ENCODE data around the gene CSGALNACT2. TPM values are rescaled to one million over a fixed set of nuclear protein-coding genes. Genes with fewer than 3 reads are reported as not detected.

Gene CSGALNACT2
- total and polyA plus RNA-seq, 9 of the 15 experiments (the other 6 are each of a cell fraction or from before 2014, with no cell fraction given): 1.4 to 7.3 (median 3.5) TPM

DNA sequence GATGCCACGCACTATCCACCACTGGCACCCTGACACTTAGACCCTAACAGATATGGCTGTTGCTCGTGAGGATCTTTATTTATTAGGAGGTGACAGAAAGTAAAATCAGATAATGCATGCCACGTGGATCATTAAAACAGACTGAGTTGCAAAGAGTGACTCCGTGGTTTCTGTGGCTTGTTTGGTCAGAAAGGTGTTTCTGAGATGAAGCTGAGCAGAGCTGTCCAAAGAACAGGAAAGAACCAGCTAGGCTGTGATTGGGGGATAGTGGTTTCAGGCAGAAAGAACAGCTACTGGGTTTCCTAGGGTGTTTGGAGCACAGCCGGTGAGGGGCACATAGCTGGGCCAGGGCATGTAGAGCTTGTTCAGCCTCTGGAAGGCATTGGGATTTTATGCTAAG lies 34.4 kb downstream of the CSGALNACT2 start:
- Histone ChIP-seq H3K27me3 (ENCODE audit: control insufficient read depth in 2 of 2, insufficient read depth in 2 of 2, low read length in 2 of 2) (no peaks in the 10 kb centered on the region), H3K4me2 (ENCODE audit: insufficient read depth, low read length) (no peak overlapping the region), H4K20me1 (replicated peaks; ENCODE audit: control insufficient read depth, insufficient read depth, low read length) (no peaks in the 10 kb centered on the region), H3K79me2 (ENCODE audit: control insufficient read depth, insufficient read depth, low read length) (no peaks in the 10 kb centered on the region), H3K4me1 (replicated peaks in 1 of 2; ENCODE audit: control insufficient read depth in 2 of 2, insufficient read depth in 2 of 2, low read length in 2 of 2) (peaks cover 0 to 9% of the 10 kb centered on the region in 2 experiments; a peak in 3 of 5 replicates), H3K9ac (ENCODE audit: insufficient read depth in 1 of 2, low read depth in 2 of 2, low read length in 2 of 2) (no peak overlapping the region), H3K27ac (ENCODE audit: extremely low read depth, low read depth, low read length) (no peak overlapping the region), H3K9me1 (ENCODE audit: control insufficient read depth, insufficient read depth, low read length) (no peaks in the 10 kb centered on the region), H3K4me3 (no peak overlapping the region), H2AFZ (ENCODE audit: low read depth, low read length) (no peak overlapping the region), H3K36me3 (ENCODE audit: control insufficient read depth, insufficient read depth, low read length) (no peaks in the 10 kb centered on the region; the same call in 2 of the 3 replicates), H3K9me3 (replicated peaks; ENCODE audit: control insufficient read depth, insufficient read depth, low read depth, low read length) (no peaks in the 10 kb centered on the region)
- intact Hi-C loops (cut with micrococcal nuclease): no loop called here
- ChIA-PET POLR2A (interaction anchor here (0.8 kb wide), 1 partner anchor 18 kb away, joined by 3 read pairs; no protein-coding TSS in a partner anchor), CTCF (ENCODE audit: low intra/inter-chr PET ratio) (no interaction called here)
- no peak for TF ChIP-seq PML (IDR thresholded peaks at IDR 0.05; ENCODE audit: low read length)
- TF ChIP-seq, protein P1, sequence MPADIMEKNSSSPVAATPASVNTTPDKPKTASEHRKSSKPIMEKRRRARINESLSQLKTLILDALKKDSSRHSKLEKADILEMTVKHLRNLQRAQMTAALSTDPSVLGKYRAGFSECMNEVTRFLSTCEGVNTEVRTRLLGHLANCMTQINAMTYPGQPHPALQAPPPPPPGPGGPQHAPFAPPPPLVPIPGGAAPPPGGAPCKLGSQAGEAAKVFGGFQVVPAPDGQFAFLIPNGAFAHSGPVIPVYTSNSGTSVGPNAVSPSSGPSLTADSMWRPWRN (IDR thresholded peaks at IDR 0.05; ENCODE audit: low read depth): peak; percentile 61; the same call in 1 of the 2 replicates
- no TSS peak for BruUV-seq (replicated peaks)
- no peak for DNase-seq (ENCODE audit: extremely low read depth in 1 of 4, low spot score in 3 of 4)
- no peak for FAIRE-seq
- WGBS (ENCODE audit: insufficient coverage, low coverage, missing lambda C conversion rate): 43% methylated on average over 5 of the region's 5 CpGs
- in situ Hi-C loops (cut with MboI): no loop called here
- ATAC-seq: no peak

DNA sequence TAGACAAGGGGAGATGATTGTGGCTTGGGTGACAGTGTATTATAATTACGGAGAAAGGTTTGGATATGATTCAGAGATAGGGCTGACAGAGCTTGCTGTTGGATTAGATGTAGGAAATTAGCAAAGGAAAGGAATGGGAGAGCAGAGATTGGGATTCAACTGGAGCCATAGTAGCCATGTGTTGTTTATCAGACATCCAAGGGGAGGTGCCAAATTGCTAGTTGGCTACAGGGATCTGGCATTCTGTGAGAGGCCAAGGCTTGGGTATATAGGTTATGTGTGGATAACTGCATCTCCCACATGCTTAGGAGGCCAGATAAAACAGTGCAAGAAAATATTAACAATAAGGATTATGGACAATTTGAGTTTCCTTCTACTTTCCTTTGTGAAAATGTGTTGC lies 34.9 kb downstream of the CSGALNACT2 start:
- H3K4me3 ChIP-seq: no peak overlapping the region
- intact Hi-C loops (cut with micrococcal nuclease): no loop called here
- no TSS peak for BruUV-seq (replicated peaks)
- H3K9me3 ChIP-seq (replicated peaks; ENCODE audit: control insufficient read depth, insufficient read depth, low read depth, low read length): no peaks in the 10 kb centered on the region
- POLR2A ChIA-PET: interaction anchor here (0.8 kb wide), 1 partner anchor 18 kb away, joined by 3 read pairs; no protein-coding TSS in a partner anchor
- no peaks in the 10 kb centered on the region for H3K79me2 ChIP-seq (ENCODE audit: control insufficient read depth, insufficient read depth, low read length)
- no peaks in the 10 kb centered on the region; the same call in 2 of the 3 replicates for H3K36me3 ChIP-seq (ENCODE audit: control insufficient read depth, insufficient read depth, low read length)
- H3K4me2 ChIP-seq (ENCODE audit: insufficient read depth, low read length): no peak overlapping the region
- H3K9ac ChIP-seq (ENCODE audit: insufficient read depth in 1 of 2, low read depth in 2 of 2, low read length in 2 of 2): no peak overlapping the region
- no peaks in the 10 kb centered on the region for H3K9me1 ChIP-seq (ENCODE audit: control insufficient read depth, insufficient read depth, low read length)
- FAIRE-seq (no peak), ATAC-seq (no peak), DNase-seq (ENCODE audit: extremely low read depth in 1 of 4, low spot score in 3 of 4) (no peak)
- no peaks in the 10 kb centered on the region for H3K27me3 ChIP-seq (ENCODE audit: control insufficient read depth in 2 of 2, insufficient read depth in 2 of 2, low read length in 2 of 2)
- H2AFZ ChIP-seq (ENCODE audit: low read depth, low read length): no peak overlapping the region
- no peaks in the 10 kb centered on the region for H4K20me1 ChIP-seq (replicated peaks; ENCODE audit: control insufficient read depth, insufficient read depth, low read length)
- H3K4me1 ChIP-seq (replicated peaks in 1 of 2; ENCODE audit: control insufficient read depth in 2 of 2, insufficient read depth in 2 of 2, low read length in 2 of 2): peaks cover 0 to 9% of the 10 kb centered on the region in 2 experiments; a peak in 3 of 5 replicates
- no peak overlapping the region for H3K27ac ChIP-seq (ENCODE audit: extremely low read depth, low read depth, low read length)
- CTCF ChIA-PET (ENCODE audit: low intra/inter-chr PET ratio): no interaction called here
- in situ Hi-C loops (cut with MboI): no loop called here
- 56% methylated on average over 1 of the region's 1 CpG for WGBS (ENCODE audit: insufficient coverage, low coverage, missing lambda C conversion rate)
- TF ChIP-seq BRD4 (IDR thresholded peaks at IDR 0.05) (no peak), MAFK (IDR thresholded peaks at IDR 0.05; ENCODE audit: low read length) (no peak), EZH2 (IDR thresholded peaks at IDR 0.05; ENCODE audit: borderline replicate concordance, low read depth, low read length) (no peak), CTBP1 (IDR thresholded peaks at IDR 0.05; ENCODE audit: borderline replicate concordance) (no peak), MXI1 (IDR thresholded peaks at IDR 0.05; ENCODE audit: low read depth, low read length) (no peak), HNRNPLL (IDR thresholded peaks at IDR 0.05; ENCODE audit: low read depth, low read length, poor library complexity, severe bottlenecking) (no peak), BCOR (IDR thresholded peaks at IDR 0.05) (no peak), RHOXF2B (CRISPR knock-in tag; conservative IDR thresholded peaks at IDR 0.05) (no peak), ATF7 (IDR thresholded peaks at IDR 0.05) (no peak), KDM4B (IDR thresholded peaks at IDR 0.05; ENCODE audit: borderline replicate concordance in 2 of 2, low read depth in 1 of 2) (no peak), BDP1 (IDR thresholded peaks at IDR 0.05; ENCODE audit: insufficient read depth, insufficient read length) (no peak)
- TF ChIP-seq, protein P2, sequence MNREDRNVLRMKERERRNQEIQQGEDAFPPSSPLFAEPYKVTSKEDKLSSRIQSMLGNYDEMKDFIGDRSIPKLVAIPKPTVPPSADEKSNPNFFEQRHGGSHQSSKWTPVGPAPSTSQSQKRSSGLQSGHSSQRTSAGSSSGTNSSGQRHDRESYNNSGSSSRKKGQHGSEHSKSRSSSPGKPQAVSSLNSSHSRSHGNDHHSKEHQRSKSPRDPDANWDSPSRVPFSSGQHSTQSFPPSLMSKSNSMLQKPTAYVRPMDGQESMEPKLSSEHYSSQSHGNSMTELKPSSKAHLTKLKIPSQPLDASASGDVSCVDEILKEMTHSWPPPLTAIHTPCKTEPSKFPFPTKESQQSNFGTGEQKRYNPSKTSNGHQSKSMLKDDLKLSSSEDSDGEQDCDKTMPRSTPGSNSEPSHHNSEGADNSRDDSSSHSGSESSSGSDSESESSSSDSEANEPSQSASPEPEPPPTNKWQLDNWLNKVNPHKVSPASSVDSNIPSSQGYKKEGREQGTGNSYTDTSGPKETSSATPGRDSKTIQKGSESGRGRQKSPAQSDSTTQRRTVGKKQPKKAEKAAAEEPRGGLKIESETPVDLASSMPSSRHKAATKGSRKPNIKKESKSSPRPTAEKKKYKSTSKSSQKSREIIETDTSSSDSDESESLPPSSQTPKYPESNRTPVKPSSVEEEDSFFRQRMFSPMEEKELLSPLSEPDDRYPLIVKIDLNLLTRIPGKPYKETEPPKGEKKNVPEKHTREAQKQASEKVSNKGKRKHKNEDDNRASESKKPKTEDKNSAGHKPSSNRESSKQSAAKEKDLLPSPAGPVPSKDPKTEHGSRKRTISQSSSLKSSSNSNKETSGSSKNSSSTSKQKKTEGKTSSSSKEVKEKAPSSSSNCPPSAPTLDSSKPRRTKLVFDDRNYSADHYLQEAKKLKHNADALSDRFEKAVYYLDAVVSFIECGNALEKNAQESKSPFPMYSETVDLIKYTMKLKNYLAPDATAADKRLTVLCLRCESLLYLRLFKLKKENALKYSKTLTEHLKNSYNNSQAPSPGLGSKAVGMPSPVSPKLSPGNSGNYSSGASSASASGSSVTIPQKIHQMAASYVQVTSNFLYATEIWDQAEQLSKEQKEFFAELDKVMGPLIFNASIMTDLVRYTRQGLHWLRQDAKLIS (CRISPR knock-in tag; IDR thresholded peaks at IDR 0.05): no peak
